Lower lobe of right lung (tissue), 2 donors: Measurements from ENCODE around the gene PASK. TPM values are rescaled to one million over a fixed set of nuclear protein-coding genes. Genes with fewer than 3 reads are reported as not detected.
"Not testable (repeated sequence)": the region's sequence is repeated elsewhere in the genome, so short reads cannot be mapped to it uniquely, and the experiment has no call there.

Experiments
- ATAC-seq, 2 donors: fragments of 200-7000 bp; cut with Tn5 transposase; one replicate each; pipeline ENCODE4 v1.9.1; 2020 to 2022; ENCODE audit warnings: mild to moderate bottlenecking in 2 of 2, moderate library complexity in 2 of 2
- DNase-seq: peaks from one replicate; pipeline ENCODE4 v3.0.0-alpha.2; 2020
- H3K27ac ChIP-seq: fragments of 200-600 bp; one replicate; pipeline ENCODE4 v1.8.0; 2022
- H3K27me3 ChIP-seq: fragments of 200-600 bp; one replicate; pipeline ENCODE4 v1.8.0; 2022; ENCODE audit warnings: low read depth
- H3K36me3 ChIP-seq: fragments of 200-600 bp; one replicate; pipeline ENCODE4 v1.8.0; 2022; ENCODE audit warnings: mild to moderate bottlenecking
- H3K4me1 ChIP-seq: fragments of 200-600 bp; one replicate; pipeline ENCODE4 v1.8.0; 2022
- H3K4me3 ChIP-seq: fragments of 200-600 bp; one replicate; pipeline ENCODE4 v1.8.0; 2022; ENCODE audit warnings: mild to moderate bottlenecking
- H3K9me3 ChIP-seq: fragments of 200-600 bp; one replicate; pipeline ENCODE4 v1.8.0; 2022
- intact Hi-C: fragments of 100-400 bp; cut with DNase I; formaldehyde crosslinking; loops from one replicate; pipeline ENCODE4 v1.11.0; 2022
- long read RNA-seq: library from polyadenylated mRNA; unstranded; transcript quantifications from one replicate; pipeline ENCODE4 v2.0.0, GENCODE V29; 2021
- total RNA-seq: library from RNA; stranded (reverse); fragmentation: NEBNext Ultra II Directional; extraction: Animal tissue kit (Norgen Biotek cat#: 25700); gene quantifications from one replicate; pipeline ENCODE4 v1.2.1, GENCODE V29; 2021
- TF ChIP-seq, protein P1 (sequence below): fragments of 200-600 bp; IDR thresholded peaks from one replicate; pipeline ENCODE4 v1.8.0; 2022; ENCODE audit warnings: antibody characterized with exemption, mild to moderate bottlenecking
- donor health status: DM: no; HTN: yes; CAD: no; lungs with severe emphysema.

The PASK gene
- 10.8 TPM for total RNA-seq
- long read RNA-seq, full-length matches to known transcripts: 1 of 9 reads
- long read RNA-seq, partial matches to known transcripts: 6 of 9 reads
- long read RNA-seq, other reads (novel, unspliced or antisense): 2 of 9 reads

- Histone ChIP-seq H3K4me3 (peak within 1 kb of the TSS; percentile 98), H3K27me3 (no peaks in the 10 kb centered on the region), H3K36me3 (peaks cover 8% of the 10 kb centered on the region), H3K4me1 (peaks cover 23% of the 10 kb centered on the region), H3K9me3 (no peaks in the 10 kb centered on the region), H3K27ac (peak within 1 kb of the TSS; percentile 85)
- intact Hi-C loops: no loop called here
- ATAC-seq: peak; percentile 96 to 97
- peak; percentile 98 for DNase-seq
- TF ChIP-seq, protein P1, sequence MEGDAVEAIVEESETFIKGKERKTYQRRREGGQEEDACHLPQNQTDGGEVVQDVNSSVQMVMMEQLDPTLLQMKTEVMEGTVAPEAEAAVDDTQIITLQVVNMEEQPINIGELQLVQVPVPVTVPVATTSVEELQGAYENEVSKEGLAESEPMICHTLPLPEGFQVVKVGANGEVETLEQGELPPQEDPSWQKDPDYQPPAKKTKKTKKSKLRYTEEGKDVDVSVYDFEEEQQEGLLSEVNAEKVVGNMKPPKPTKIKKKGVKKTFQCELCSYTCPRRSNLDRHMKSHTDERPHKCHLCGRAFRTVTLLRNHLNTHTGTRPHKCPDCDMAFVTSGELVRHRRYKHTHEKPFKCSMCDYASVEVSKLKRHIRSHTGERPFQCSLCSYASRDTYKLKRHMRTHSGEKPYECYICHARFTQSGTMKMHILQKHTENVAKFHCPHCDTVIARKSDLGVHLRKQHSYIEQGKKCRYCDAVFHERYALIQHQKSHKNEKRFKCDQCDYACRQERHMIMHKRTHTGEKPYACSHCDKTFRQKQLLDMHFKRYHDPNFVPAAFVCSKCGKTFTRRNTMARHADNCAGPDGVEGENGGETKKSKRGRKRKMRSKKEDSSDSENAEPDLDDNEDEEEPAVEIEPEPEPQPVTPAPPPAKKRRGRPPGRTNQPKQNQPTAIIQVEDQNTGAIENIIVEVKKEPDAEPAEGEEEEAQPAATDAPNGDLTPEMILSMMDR: no peak
Measured at GRCh38 chr2:241148891-241149674, at the start of gene PASK. TSS of gene PASK (minus strand) at chr2:241149472. CDS start at chr2:241143032, 6,440 bp downstream.

- Histone ChIP-seq H3K36me3 (no peaks in the 10 kb centered on the region), H3K9me3 (no peaks in the 10 kb centered on the region), H3K27me3 (no peaks in the 10 kb centered on the region), H3K4me1 (no peaks in the 10 kb centered on the region), H3K27ac (no peak overlapping the region), H3K4me3 (no peak overlapping the region)
- TF ChIP-seq, protein P1: no peak
- DNase-seq (peak; percentile 34), ATAC-seq (no peak)
- intact Hi-C loops: no loop called here
Measured at GRCh38 chr2:241198381-241199279, 49.4 kb upstream of the PASK start.

DNA sequence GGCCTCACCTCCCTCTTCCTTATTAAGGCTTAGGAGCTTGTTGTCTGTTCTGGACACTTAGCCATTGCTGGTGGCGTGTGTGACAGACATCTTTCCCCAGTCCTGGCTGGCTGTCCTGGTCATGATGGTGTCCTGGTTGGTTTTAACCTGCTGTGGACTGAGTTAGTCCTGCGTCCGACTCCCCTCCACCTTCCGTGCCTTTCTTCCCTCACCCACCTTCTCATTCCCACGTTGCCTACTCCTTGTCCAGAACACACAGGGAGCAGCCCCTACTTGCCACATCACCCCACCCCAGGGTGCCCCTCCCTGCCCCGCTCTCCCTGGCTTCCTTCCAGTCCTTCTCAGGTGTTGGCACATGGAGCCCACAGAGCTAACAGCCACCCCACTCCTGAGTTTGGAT, 48.7 kb upstream of the PASK start:
- Histone ChIP-seq H3K4me3 (no peak overlapping the region), H3K27ac (no peak overlapping the region), H3K36me3 (no peaks in the 10 kb centered on the region), H3K9me3 (no peaks in the 10 kb centered on the region), H3K27me3 (no peaks in the 10 kb centered on the region), H3K4me1 (no peaks in the 10 kb centered on the region)
- DNase-seq (peak; percentile 20), ATAC-seq (no peak)
- intact Hi-C loops: no loop called here
- TF ChIP-seq, protein P1: no peak

GRCh38 chr2:241197246-241197645, 48.0 kb upstream of the PASK start:
- H3K36me3 ChIP-seq, ATAC-seq, H3K9me3 ChIP-seq, H3K27ac ChIP-seq, intact Hi-C loops, H3K27me3 ChIP-seq, H3K4me1 ChIP-seq, H3K4me3 ChIP-seq: not testable (repeated sequence)
- DNase-seq: peak; percentile 32

GRCh38 chr2:241195506-241196130, 46.3 kb upstream of the PASK start:
- Histone ChIP-seq H3K27ac (no peak overlapping the region), H3K4me1 (no peaks in the 10 kb centered on the region), H3K36me3 (no peaks in the 10 kb centered on the region), H3K9me3 (no peaks in the 10 kb centered on the region), H3K4me3 (no peak overlapping the region), H3K27me3 (no peaks in the 10 kb centered on the region)
- intact Hi-C loops: no loop called here
- no peak for ATAC-seq
- TF ChIP-seq, protein P1: no peak
- peak; percentile 35 for DNase-seq
